Activated naive CD4-positive, alpha-beta T cell treated with anti-CD3 and anti-CD28 coated beads, Interleukin-2, amount 10 ng/mL, durations not matched to agents 7 days and 5 days (primary cell): ENCODE data around the gene WDR5.

Source experiments
- CTCF ChIA-PET: fragments of 350-600 bp; sonication (Branson Sonifier 250); formaldehyde crosslinking; loops from one replicate; lab custom pipeline; 2021; ENCODE audit warnings: antibody characterized with exemption; lab: Charles Lee
- DNase-seq: peaks from one replicate; pipeline ENCODE4 v3.0.0-alpha.2; 2020
- H3K27ac Mint-ChIP-seq: one replicate; pipeline ENCODE4 v1.8.0; 2021; ENCODE audit warnings: mild to moderate bottlenecking, moderate library complexity, mixed read lengths
- H3K27me3 Mint-ChIP-seq: one replicate; pipeline ENCODE4 v1.8.0; 2021; ENCODE audit warnings: mild to moderate bottlenecking, mixed read lengths
- H3K36me3 Mint-ChIP-seq: one replicate; pipeline ENCODE4 v1.8.0; 2021; ENCODE audit warnings: mixed read lengths
- H3K4me1 Mint-ChIP-seq: one replicate; pipeline ENCODE4 v1.8.0; 2021; ENCODE audit warnings: mixed read lengths
- H3K4me3 Mint-ChIP-seq: one replicate; pipeline ENCODE4 v1.8.0; 2021; ENCODE audit warnings: mild to moderate bottlenecking, moderate library complexity, mixed read lengths
- H3K9me3 Mint-ChIP-seq: one replicate; pipeline ENCODE4 v1.8.0; 2021; ENCODE audit warnings: mixed read lengths

WDR5 gene

GRCh38 chr9:134145262-134145661 lies 9.4 kb downstream of the WDR5 start:
- H3K4me1 Mint-ChIP-seq = peaks cover 6% of the 10 kb centered on the region
- no peak overlapping the region for H3K27ac Mint-ChIP-seq
- no peaks in the 10 kb centered on the region for H3K27me3 Mint-ChIP-seq
- H3K9me3 Mint-ChIP-seq = no peaks in the 10 kb centered on the region
- CTCF ChIA-PET = no interaction called here
- no peak for DNase-seq
- H3K36me3 Mint-ChIP-seq = peaks cover 50% of the 10 kb centered on the region
- H3K4me3 Mint-ChIP-seq = no peak overlapping the region

GRCh38 chr9:134146774-134147493 lies 11.1 kb downstream of the WDR5 start:
- Mint-ChIP-seq H3K4me3 (no peak overlapping the region), H3K4me1 (peaks cover 6% of the 10 kb centered on the region), H3K27ac (no peak overlapping the region), H3K27me3 (no peaks in the 10 kb centered on the region), H3K36me3 (peaks cover 43% of the 10 kb centered on the region), H3K9me3 (no peaks in the 10 kb centered on the region)
- DNase-seq = no peak
- CTCF ChIA-PET = interaction anchor here (2.2 kb wide), 1 partner anchor 16 kb away, joined by 7 read pairs; no protein-coding TSS in a partner anchor

- CTCF ChIA-PET = no interaction called here
- Mint-ChIP-seq H3K27me3 (no peaks in the 10 kb centered on the region), H3K9me3 (no peaks in the 10 kb centered on the region), H3K4me3 (no peak overlapping the region), H3K4me1 (peaks cover 6% of the 10 kb centered on the region), H3K27ac (no peak overlapping the region), H3K36me3 (peaks cover 34% of the 10 kb centered on the region)
- no peak for DNase-seq
Observed at GRCh38 chr9:134149380-134149779, 13.5 kb downstream of the WDR5 start.

- Mint-ChIP-seq H3K27ac (no peak overlapping the region), H3K4me1 (peaks cover 6% of the 10 kb centered on the region), H3K4me3 (no peak overlapping the region), H3K9me3 (no peaks in the 10 kb centered on the region), H3K36me3 (peaks cover 35% of the 10 kb centered on the region), H3K27me3 (no peaks in the 10 kb centered on the region)
- CTCF ChIA-PET = no interaction called here
- DNase-seq = no peak
Observed at GRCh38 chr9:134150557-134151214, 14.8 kb downstream of the WDR5 start.

- Mint-ChIP-seq H3K27ac (no peak overlapping the region), H3K36me3 (peaks cover 35% of the 10 kb centered on the region), H3K4me1 (peaks cover 6% of the 10 kb centered on the region), H3K9me3 (no peaks in the 10 kb centered on the region), H3K4me3 (no peak overlapping the region), H3K27me3 (no peaks in the 10 kb centered on the region)
- CTCF ChIA-PET = no interaction called here
- DNase-seq = no peak
Observed at GRCh38 chr9:134152022-134152448, 16.2 kb downstream of the WDR5 start.

GRCh38 chr9:134152488-134152887 lies 16.6 kb downstream of the WDR5 start:
- CTCF ChIA-PET = no interaction called here
- Mint-ChIP-seq H3K9me3 (no peaks in the 10 kb centered on the region), H3K36me3 (peaks cover 31% of the 10 kb centered on the region)

GRCh38 chr9:134153450-134153849 lies 17.6 kb downstream of the WDR5 start:
- Mint-ChIP-seq H3K4me3 (no peak overlapping the region), H3K36me3 (peaks cover 35% of the 10 kb centered on the region), H3K4me1 (no peaks in the 10 kb centered on the region), H3K27ac (no peak overlapping the region), H3K9me3 (no peaks in the 10 kb centered on the region), H3K27me3 (no peaks in the 10 kb centered on the region)
- CTCF ChIA-PET = no interaction called here
- DNase-seq = no peak

More at GRCh38 chr9:134152488-134152887, 16.6 kb downstream of the WDR5 start:
- no peaks in the 10 kb centered on the region for H3K27me3 Mint-ChIP-seq
- H3K27ac Mint-ChIP-seq = no peak overlapping the region
- H3K4me3 Mint-ChIP-seq = no peak overlapping the region
- peaks cover 1% of the 10 kb centered on the region for H3K4me1 Mint-ChIP-seq
- no peak for DNase-seq

GRCh38 chr9:134154262-134154701 lies 18.4 kb downstream of the WDR5 start:
- Mint-ChIP-seq H3K4me3 (no peak overlapping the region), H3K27ac (no peak overlapping the region), H3K4me1 (no peaks in the 10 kb centered on the region), H3K36me3 (peaks cover 32% of the 10 kb centered on the region), H3K27me3 (no peaks in the 10 kb centered on the region), H3K9me3 (no peaks in the 10 kb centered on the region)
- DNase-seq = no peak
- CTCF ChIA-PET = no interaction called here

- Mint-ChIP-seq H3K9me3 (no peaks in the 10 kb centered on the region), H3K36me3 (peaks cover 35% of the 10 kb centered on the region), H3K27ac (no peak overlapping the region), H3K4me1 (no peaks in the 10 kb centered on the region), H3K27me3 (no peaks in the 10 kb centered on the region), H3K4me3 (no peak overlapping the region)
- no peak for DNase-seq
- CTCF ChIA-PET = no interaction called here
Observed at GRCh38 chr9:134155812-134156377, 20.0 kb downstream of the WDR5 start.

- DNase-seq = no peak
- Mint-ChIP-seq H3K36me3 (peaks cover 31% of the 10 kb centered on the region), H3K4me3 (no peak overlapping the region), H3K4me1 (no peaks in the 10 kb centered on the region), H3K9me3 (no peaks in the 10 kb centered on the region), H3K27me3 (no peaks in the 10 kb centered on the region), H3K27ac (no peak overlapping the region)
- CTCF ChIA-PET = no interaction called here
Observed at GRCh38 chr9:134156564-134157377, 20.9 kb downstream of the WDR5 start.

- Mint-ChIP-seq H3K36me3 (peaks cover 26% of the 10 kb centered on the region), H3K27me3 (no peaks in the 10 kb centered on the region), H3K4me3 (no peak overlapping the region), H3K27ac (no peak overlapping the region), H3K4me1 (peaks cover 6% of the 10 kb centered on the region), H3K9me3 (no peaks in the 10 kb centered on the region)
- CTCF ChIA-PET = no interaction called here
- DNase-seq = no peak
Observed at GRCh38 chr9:134157378-134157885, 21.6 kb downstream of the WDR5 start.

- H3K27ac Mint-ChIP-seq = no peak overlapping the region
- no peaks in the 10 kb centered on the region for H3K27me3 Mint-ChIP-seq
- peaks cover 26% of the 10 kb centered on the region for H3K36me3 Mint-ChIP-seq
- no peak for DNase-seq
- no peaks in the 10 kb centered on the region for H3K9me3 Mint-ChIP-seq
- CTCF ChIA-PET = no interaction called here
- no peak overlapping the region for H3K4me3 Mint-ChIP-seq
- H3K4me1 Mint-ChIP-seq = peaks cover 10% of the 10 kb centered on the region
Observed at GRCh38 chr9:134158242-134158641, 22.4 kb downstream of the WDR5 start.

- Mint-ChIP-seq H3K4me3 (no peak overlapping the region), H3K9me3 (no peaks in the 10 kb centered on the region), H3K27me3 (peaks cover 3% of the 10 kb centered on the region), H3K4me1 (peaks cover 11% of the 10 kb centered on the region), H3K27ac (no peak overlapping the region), H3K36me3 (peaks cover 26% of the 10 kb centered on the region)
- CTCF ChIA-PET = no interaction called here
- no peak for DNase-seq
Observed at GRCh38 chr9:134158753-134159392, 23.0 kb downstream of the WDR5 start.
